GM12878 (cell line): ENCODE results near the gene MYO1D.

Experiments used
- RAD21 ChIP-seq: IDR thresholded peaks from 2 replicates; pipeline ENCODE4 v1.6.1; 2011; ENCODE audit warnings: mild to moderate bottlenecking, low read depth, low read length, moderate library complexity; ENCODE audit not compliant: insufficient read depth
- RFX5 ChIP-seq: IDR thresholded peaks from 2 replicates; pipeline ENCODE4 v1.6.1; 2011; ENCODE audit warnings: low read depth, low read length, improper control_type of control experiment
- TF ChIP-seq, protein P1 (sequence below), 3 experiments: IDR thresholded peaks in 2 of 3; conservative IDR thresholded peaks in 1 of 3; 2 replicates each; pipeline ENCODE4 v1.5.1; 2011; ENCODE audit warnings: low read depth in 3 of 3, low read length in 3 of 3, mild to moderate bottlenecking in 3 of 3, control low read depth in 2 of 3, moderate library complexity in 2 of 3, inconsistent platforms in 1 of 3, mixed read lengths in 1 of 3; ENCODE audit not compliant: control insufficient read depth in 2 of 3, insufficient read depth in 1 of 3; ENCODE audit errors: extremely low read depth in 1 of 3
- TF ChIP-seq, protein P2 (sequence below): fragments of 450-650 bp; IDR thresholded peaks from 2 replicates; pipeline ENCODE4 v1.6.1; 2017; ENCODE audit warnings: antibody characterized with exemption, mild to moderate bottlenecking, moderate library complexity

DNA sequence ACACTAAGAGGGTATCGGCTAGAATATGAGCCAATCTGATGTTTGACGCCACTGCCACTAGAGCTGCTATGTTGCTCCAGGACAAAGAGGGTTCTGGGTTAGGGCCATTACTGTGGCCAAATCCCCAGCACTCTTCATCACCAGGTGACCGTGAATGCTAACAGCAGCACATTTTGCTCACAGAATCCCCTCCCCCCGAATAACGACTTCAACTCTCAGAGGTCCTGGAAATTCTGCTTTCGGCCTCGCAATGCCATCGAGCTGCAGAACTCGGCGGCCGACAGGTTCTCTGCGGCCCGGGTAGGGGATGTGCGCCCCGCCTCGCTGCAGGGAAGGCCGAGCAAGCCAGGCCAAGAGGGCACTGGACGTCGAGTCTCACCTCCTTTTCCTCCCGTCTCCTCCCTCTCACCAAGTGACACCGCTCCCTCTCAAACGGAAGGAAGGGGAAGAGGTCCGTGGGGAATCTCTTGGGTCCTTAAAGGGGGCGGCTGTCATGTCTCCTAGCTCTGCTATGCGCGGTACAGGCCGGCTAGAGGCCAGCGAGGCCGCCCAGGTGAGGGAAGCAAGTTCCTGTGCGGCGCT, 358.2 kb downstream of the MYO1D start:
- TF ChIP-seq, protein P1, sequence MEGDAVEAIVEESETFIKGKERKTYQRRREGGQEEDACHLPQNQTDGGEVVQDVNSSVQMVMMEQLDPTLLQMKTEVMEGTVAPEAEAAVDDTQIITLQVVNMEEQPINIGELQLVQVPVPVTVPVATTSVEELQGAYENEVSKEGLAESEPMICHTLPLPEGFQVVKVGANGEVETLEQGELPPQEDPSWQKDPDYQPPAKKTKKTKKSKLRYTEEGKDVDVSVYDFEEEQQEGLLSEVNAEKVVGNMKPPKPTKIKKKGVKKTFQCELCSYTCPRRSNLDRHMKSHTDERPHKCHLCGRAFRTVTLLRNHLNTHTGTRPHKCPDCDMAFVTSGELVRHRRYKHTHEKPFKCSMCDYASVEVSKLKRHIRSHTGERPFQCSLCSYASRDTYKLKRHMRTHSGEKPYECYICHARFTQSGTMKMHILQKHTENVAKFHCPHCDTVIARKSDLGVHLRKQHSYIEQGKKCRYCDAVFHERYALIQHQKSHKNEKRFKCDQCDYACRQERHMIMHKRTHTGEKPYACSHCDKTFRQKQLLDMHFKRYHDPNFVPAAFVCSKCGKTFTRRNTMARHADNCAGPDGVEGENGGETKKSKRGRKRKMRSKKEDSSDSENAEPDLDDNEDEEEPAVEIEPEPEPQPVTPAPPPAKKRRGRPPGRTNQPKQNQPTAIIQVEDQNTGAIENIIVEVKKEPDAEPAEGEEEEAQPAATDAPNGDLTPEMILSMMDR (IDR thresholded peaks at IDR 0.05 in 2 of 3, conservative IDR thresholded peaks at IDR 0.05 in 1 of 3; ENCODE audit: control insufficient read depth in 2 of 3, extremely low read depth in 1 of 3, insufficient read depth in 1 of 3, low read depth in 3 of 3, low read length in 3 of 3), result no peak
- TF ChIP-seq RAD21 (no peak), RFX5 (no peak)
- TF ChIP-seq, protein P2, sequence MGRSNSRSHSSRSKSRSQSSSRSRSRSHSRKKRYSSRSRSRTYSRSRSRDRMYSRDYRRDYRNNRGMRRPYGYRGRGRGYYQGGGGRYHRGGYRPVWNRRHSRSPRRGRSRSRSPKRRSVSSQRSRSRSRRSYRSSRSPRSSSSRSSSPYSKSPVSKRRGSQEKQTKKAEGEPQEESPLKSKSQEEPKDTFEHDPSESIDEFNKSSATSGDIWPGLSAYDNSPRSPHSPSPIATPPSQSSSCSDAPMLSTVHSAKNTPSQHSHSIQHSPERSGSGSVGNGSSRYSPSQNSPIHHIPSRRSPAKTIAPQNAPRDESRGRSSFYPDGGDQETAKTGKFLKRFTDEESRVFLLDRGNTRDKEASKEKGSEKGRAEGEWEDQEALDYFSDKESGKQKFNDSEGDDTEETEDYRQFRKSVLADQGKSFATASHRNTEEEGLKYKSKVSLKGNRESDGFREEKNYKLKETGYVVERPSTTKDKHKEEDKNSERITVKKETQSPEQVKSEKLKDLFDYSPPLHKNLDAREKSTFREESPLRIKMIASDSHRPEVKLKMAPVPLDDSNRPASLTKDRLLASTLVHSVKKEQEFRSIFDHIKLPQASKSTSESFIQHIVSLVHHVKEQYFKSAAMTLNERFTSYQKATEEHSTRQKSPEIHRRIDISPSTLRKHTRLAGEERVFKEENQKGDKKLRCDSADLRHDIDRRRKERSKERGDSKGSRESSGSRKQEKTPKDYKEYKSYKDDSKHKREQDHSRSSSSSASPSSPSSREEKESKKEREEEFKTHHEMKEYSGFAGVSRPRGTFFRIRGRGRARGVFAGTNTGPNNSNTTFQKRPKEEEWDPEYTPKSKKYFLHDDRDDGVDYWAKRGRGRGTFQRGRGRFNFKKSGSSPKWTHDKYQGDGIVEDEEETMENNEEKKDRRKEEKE, result no peak
